ENCODE measurements around the gene PDIK1L. TPM values are rescaled to one million over a fixed set of nuclear protein-coding genes. Genes with fewer than 3 reads are reported as not detected.

The PDIK1L gene
- total and polyA plus RNA-seq, 8 donors, result 1.7 to 12.1 (median 6.0) TPM

DNA sequence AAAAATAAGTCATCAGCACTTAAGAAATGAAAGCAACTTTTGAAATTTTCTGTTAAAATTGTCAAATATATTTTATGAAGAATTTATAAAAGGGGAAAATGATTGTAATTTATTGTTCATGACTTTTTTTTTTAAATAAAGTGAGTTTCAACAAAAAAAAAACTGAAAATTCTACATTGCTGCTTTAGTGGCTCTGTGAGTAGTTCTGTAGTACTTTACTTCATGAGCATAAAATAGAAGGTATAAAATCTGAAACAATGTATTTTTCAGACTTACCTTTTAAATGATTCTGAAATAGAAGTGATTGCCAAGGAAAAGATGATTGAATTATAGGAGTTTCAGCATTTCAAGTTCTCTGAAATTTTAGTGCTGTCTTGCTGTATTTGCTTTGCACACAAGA is 13.8 kb downstream of the PDIK1L start:
- peaks cover 31 to 72% (median 71%) of the 10 kb centered on the region in 3 donors for H3K4me1 ChIP-seq
- TF ChIP-seq, protein P1, sequence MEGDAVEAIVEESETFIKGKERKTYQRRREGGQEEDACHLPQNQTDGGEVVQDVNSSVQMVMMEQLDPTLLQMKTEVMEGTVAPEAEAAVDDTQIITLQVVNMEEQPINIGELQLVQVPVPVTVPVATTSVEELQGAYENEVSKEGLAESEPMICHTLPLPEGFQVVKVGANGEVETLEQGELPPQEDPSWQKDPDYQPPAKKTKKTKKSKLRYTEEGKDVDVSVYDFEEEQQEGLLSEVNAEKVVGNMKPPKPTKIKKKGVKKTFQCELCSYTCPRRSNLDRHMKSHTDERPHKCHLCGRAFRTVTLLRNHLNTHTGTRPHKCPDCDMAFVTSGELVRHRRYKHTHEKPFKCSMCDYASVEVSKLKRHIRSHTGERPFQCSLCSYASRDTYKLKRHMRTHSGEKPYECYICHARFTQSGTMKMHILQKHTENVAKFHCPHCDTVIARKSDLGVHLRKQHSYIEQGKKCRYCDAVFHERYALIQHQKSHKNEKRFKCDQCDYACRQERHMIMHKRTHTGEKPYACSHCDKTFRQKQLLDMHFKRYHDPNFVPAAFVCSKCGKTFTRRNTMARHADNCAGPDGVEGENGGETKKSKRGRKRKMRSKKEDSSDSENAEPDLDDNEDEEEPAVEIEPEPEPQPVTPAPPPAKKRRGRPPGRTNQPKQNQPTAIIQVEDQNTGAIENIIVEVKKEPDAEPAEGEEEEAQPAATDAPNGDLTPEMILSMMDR (IDR thresholded peaks at IDR 0.05), result no peak
- H3K4me3 ChIP-seq, result no peak overlapping the region
- H3K27ac ChIP-seq, result peak overlapping the region in 2 of 4 donors; percentile 54 to 74
- FAIRE-seq, result no peak
- no peaks in the 10 kb centered on the region for H3K9me3 ChIP-seq
- H3K27me3 ChIP-seq, result no peaks in the 10 kb centered on the region
- intact Hi-C loops (cut with DNase I), result no loop called here
- no peaks in the 10 kb centered on the region for H3K36me3 ChIP-seq
- DNase-seq, result no peak
- no peak for ATAC-seq

GRCh38 chr1:26125946-26126320 is 14.3 kb downstream of the PDIK1L start:
- Histone ChIP-seq H3K9me3 (no peaks in the 10 kb centered on the region), H3K4me3 (no peak overlapping the region), H3K36me3 (no peaks in the 10 kb centered on the region), H3K4me1 (peaks cover 31 to 71% (median 71%) of the 10 kb centered on the region in 3 donors), H3K27ac (peak overlapping the region in 3 of 4 donors; percentile 12 to 74 (median 67)), H3K27me3 (no peaks in the 10 kb centered on the region)
- no peak for ATAC-seq
- TF ChIP-seq, protein P1 (IDR thresholded peaks at IDR 0.05), result no peak
- DNase-seq, result no peak
- intact Hi-C loops (cut with DNase I), result no loop called here
- no peak for FAIRE-seq
- 48 to 68% methylated on average over 1 of the region's 1 CpG for WGBS, 2 donors

- Histone ChIP-seq H3K4me3 (no peak overlapping the region), H3K27me3 (no peaks in the 10 kb centered on the region), H3K9me3 (no peaks in the 10 kb centered on the region), H3K27ac (peak overlapping the region; percentile 12 to 74 (median 48)), H3K4me1 (peaks cover 31 to 66% (median 65%) of the 10 kb centered on the region in 3 donors), H3K36me3 (no peaks in the 10 kb centered on the region)
- DNase-seq, result no peak
- intact Hi-C loops (cut with DNase I), result no loop called here
- 60 to 62% methylated on average over 9 of the region's 9 CpGs for WGBS, 2 donors
- ATAC-seq, result peak; percentile 61 to 85 (median 70)
- FAIRE-seq, result peak; percentile 67
- TF ChIP-seq, protein P1 (IDR thresholded peaks at IDR 0.05), result no peak
These were observed 14.9 kb downstream of the PDIK1L start for GRCh38 chr1:26126321-26127084.

GRCh38 chr1:26127235-26128163 is 15.9 kb downstream of the PDIK1L start:
- H3K9me3 ChIP-seq, result no peaks in the 10 kb centered on the region
- ATAC-seq (peak; percentile 41 to 55 (median 50)), DNase-seq (no peak), FAIRE-seq (no peak)
- H3K27ac ChIP-seq, result peak overlapping the region; percentile 12 to 74 (median 48)
- TF ChIP-seq, protein P1 (IDR thresholded peaks at IDR 0.05), result no peak
- H3K4me3 ChIP-seq, result no peak overlapping the region
- H3K36me3 ChIP-seq, result no peaks in the 10 kb centered on the region
- WGBS, 2 donors, result 37 to 44% methylated on average over 13 of the region's 13 CpGs
- peaks cover 24 to 57% (median 55%) of the 10 kb centered on the region in 3 donors for H3K4me1 ChIP-seq
- no peaks in the 10 kb centered on the region for H3K27me3 ChIP-seq
- intact Hi-C loops (cut with DNase I), result no loop called here

All from pancreas (tissue), 10 donors.